PFSK-1 (cell line): Measurements from ENCODE around the gene NFE2L1.

ENCODE experiments used
- POLR2AphosphoS5 ChIP-seq: IDR thresholded peaks from 2 replicates; pipeline ENCODE4 v1.6.1; 2012; ENCODE audit warnings: low read depth, mild to moderate bottlenecking, control low read depth, low read length, moderate library complexity
- SIN3A ChIP-seq: IDR thresholded peaks from 2 replicates; pipeline ENCODE4 v1.6.1; 2012; ENCODE audit warnings: mild to moderate bottlenecking, low read length, moderate library complexity, borderline replicate concordance; ENCODE audit not compliant: insufficient read depth
- TAF1 ChIP-seq: IDR thresholded peaks from 2 replicates; pipeline ENCODE4 v1.6.1; 2012; ENCODE audit warnings: low read length, control low read depth, borderline replicate concordance; ENCODE audit not compliant: insufficient read depth

DNA sequence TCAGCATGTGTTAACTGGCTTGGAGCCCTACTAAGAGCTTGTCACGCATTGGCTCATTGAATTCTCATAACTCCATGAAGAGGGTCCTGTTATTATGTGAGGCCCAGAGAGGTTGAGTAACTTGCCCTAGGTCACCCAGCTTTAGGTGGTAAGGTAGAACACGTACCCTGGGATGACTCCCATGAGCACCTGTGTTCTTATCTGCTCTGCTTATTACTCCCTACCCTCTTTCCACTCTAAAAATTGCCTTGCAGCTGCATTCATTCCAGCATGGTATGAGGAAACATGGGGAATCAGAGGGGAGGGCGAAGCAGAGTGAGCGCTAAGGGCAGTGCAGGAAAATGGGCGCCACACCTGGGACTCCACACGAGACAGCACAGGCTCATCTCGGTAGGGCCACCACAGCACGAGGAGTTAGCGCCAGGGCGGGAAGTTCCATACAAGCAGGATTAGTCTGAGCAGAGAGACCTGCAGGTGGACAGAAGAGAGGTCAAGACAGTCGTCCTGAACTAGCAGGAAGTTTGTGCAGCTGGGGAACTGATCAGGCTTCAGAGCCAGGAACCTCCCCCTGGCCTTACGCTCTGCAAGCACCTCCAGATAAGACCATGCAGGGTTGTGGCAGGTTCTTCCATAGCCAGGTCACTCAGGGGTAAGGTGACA lies 20.7 kb upstream of the NFE2L1 start:
- TF ChIP-seq POLR2AphosphoS5 (no peak), SIN3A (no peak), TAF1 (no peak)
